HG03558 (cell line): ENCODE measurements around the gene TCOF1.
A peak's percentile ranks its signal among the peaks of the same experiment; 100 is the strongest.

Experiments used
- ATAC-seq: cut with Tn5 transposase; IDR thresholded peaks from one replicate; pipeline ENCODE4 v1.9.1; 2021; ENCODE audit warnings: moderate number of reproducible peaks; ENCODE audit not compliant: unreplicated experiment; ENCODE audit errors: extremely low read depth

TCOF1 gene

DNA sequence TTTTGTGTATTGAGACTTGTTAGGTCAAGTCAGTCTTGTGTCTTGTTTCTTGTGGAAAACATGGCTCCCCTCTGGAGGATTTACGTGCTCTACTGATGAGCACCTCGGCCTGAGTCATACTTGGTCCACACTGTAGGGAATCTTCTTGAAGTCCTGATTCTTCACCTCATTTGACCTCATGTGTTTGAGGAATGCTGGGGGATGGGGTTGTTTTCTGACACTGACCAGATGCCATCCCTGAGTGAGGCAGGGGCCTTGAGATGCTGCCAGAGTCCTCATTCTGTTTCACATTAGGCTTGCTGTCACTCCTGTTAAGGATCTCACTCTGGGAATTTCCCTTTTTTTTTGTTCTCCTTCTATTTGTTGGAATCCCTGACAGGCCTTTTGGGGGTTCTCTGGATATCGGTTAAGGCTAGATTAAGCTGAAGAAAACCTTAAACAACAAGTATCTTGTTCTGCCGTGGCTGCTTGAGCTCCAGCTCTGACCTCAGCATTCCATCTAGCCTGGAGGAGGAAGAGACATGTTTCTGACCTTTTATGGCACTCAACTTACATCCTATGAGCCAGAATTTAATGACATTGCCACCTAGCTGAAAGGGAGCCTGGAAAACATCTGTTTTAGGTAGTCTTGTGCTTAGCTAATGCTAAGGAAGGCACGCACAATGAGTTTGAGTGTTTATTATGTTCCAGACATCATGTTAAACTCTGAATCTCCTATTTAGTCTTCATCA, 20.6 kb downstream of the TCOF1 start:
- ATAC-seq, result no peak

DNA sequence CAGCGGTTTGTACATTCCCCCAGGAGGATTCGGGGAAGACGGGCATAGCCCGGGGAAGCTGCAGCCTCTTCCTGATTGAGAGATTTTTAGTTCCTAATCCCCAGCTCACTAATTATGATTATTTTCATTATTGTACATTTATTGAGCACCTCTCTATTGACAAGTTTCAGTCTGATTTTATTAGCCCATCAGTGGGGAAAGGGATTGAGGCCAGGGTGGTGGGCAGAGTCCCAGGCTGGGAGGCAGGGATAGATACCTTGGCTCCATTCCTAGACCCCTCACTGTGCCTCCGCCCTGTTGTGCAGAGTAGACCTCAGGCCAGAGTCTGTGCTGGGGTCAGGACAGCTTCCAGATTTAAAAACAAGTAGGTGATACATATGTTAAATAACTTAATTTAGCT, 27.2 kb downstream of the TCOF1 start:
- no peak for ATAC-seq

DNA sequence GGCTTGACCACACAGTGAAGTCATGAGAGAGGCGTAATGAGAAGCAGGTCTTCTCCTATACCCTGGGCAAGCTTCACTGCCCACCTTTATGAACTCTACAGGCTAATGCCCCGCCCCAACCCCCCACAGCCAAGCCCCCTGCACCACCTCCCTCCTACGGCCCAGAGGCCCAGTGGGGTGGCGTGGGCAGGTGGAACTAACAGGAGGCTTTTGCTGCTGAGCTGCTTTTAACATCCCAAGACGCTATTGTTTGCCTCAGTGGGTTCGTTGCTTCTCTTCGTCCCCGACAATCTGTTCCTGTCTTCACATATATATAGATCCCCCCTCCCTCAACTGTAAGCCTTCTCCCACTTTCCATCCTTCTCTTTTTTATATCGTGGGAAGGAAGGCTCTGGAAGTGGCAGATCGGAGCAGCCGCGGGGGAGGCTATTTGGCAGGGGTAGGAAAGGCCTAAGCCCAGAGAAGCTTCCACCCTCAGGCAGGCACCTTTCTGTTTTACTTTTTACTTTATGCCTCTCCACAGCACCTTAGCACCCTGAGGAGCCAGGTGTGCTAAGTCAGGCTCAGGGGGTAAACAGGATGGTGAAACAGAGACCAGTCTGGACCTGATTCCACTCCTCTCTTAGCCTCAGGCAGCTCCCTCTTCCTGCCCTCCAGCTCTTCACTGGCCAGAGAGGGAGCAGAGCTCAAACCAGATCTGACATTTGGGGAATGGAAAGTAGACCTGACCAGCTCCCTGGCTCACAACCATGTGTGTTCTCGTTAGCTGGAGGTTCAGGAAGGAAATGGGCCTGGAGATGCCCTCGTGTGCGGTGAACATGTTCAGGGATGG, 28.7 kb downstream of the TCOF1 start:
- no peak for ATAC-seq

DNA sequence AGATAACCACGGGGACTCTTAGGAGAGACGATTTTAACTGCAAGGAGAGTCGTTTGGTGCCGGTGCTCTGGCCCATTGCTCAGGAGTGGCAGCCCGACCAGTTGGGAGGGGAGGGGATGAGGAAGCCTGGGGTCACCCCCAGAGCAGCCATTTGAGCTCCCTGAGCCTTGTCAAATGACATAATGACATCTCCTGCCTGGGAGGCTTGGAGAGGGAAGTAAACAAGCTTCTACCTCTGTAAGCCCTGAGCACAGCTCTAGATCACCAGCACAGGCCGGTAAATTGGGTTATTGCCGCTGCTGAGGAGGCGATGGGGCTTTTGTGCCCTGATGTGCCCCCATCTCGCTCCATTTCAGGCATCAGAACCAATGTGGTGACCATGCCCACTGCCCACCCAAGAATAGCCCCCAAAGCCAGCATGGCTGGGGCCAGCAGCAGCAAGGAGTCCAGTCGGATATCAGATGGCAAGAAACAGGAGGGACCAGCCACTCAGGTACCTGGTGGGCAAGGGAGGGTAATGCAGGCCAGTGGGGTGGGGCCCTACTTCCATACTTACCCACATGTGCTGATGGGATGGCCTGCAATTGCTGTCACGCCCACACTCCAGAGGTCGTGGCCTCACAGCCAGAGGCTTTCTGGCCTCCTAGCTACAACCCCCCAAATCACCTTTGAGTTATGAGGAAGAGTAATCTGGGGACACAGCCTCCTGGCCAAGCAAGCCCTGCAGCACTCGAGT, 32.2 kb downstream of the TCOF1 start:
- ATAC-seq, result no peak

DNA sequence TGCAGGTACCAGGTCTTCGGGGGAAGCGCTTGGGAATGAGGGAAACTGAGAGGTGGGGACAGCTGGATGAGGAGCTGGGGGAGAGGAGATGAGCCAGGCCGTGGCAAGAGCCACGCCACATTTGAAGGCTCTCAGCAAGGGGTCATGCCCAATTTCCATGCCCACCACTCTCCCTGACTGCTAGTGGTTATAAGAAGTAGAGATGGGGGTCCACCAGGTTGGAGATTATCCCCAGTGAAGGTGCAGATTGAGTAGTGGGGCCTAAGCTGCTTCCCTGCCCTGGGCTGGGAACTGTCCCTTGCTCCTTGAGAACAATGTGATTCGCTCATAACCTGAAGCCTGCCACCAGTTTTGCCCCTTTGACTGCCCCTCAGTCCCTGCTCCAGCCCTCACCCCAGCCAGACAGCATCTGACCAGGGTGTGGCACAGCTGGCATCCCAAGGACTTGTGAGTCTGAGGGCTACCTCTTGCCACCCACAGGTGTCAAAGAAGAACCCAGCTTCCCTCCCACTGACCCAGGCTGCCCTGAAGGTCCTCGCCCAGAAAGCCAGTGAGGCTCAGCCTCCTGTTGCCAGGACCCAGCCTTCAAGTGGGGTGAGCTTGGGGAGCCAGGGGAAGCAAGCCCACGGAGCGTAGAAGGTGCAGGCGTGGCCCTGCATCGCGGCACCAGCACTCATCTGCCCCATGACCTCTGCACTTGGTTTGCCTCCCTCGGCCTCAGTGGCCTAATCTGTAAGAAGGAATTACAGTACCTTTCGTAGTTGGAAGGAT, 33.8 kb downstream of the TCOF1 start:
- ATAC-seq, result no peak

DNA sequence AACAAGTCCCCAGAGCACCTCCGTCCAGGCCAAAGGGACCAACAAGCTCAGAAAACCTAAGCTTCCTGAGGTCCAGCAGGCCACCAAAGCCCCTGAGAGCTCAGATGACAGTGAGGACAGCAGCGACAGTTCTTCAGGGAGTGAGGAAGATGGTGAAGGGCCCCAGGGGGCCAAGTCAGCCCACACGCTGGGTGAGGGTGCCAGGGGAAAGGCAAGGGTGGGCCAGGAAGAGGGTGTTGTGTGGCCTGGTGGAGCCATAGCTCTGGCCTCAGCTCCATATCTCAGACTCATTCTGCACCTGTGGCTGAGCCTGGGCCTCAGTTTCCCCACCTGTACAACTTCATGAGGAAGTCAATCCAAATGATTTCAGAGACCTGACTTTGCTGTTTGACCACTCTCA, 34.5 kb downstream of the TCOF1 start:
- ATAC-seq, result no peak

DNA sequence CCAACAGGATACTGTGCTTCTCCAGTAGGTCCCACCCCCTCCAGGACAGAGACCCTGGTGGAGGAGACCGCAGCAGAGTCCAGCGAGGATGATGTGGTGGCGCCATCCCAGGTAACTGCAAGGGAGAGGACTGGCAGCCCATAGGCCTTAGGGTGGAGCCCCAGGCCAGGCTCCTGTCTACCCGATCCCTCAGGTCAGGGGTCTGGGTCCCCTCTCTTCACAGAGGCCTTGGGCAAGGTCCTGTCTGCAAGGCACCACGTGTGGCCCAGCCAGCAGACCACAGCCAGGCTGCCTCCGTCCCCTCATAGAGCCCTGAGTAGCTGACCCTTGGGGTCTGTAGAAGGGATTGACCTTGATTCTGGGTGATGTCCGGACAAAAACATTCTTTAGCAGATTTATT, 35.2 kb downstream of the TCOF1 start:
- ATAC-seq, result no peak

DNA sequence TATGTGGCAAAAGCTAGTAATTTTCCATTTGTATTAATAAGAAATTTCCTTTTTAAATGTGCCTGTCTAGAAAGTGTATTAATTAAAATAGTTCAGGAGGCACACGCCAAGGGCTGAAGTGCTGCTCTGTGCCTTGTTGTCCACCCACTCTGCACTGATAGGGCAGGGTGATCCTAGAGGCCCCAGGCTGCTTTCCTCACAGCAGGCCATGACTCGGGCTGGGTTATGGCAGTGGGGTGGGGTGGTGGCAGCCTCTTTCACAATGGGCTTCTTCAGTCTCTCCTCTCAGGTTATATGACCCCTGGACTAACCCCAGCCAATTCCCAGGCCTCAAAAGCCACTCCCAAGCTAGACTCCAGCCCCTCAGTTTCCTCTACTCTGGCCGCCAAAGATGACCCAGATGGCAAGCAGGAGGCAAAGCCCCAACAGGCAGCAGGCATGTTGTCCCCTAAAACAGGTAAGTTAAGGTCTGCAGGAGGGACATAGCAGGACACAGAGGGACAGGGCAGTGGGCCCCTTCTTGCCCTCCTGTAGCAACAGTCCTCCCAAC, 35.7 kb downstream of the TCOF1 start:
- no peak for ATAC-seq

DNA sequence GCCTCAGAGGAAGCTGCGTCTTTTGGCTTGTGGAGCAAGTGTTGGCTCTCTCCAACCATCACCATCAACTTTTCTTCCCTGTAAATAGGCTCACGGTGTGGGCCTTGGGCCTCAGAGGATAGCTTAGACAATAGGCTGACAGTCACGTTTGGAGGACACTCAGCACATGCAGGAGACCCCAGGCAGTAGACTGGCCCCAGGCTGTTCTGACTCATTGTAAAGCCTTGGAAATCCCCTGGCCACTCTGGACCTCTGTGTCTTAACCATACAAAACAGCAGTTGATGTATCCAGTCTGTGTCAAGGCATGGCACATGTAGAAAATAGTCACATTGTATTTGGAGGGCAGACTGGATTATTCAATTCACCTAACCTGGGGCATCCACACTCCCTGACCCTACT, 36.6 kb downstream of the TCOF1 start:
- no peak for ATAC-seq

DNA sequence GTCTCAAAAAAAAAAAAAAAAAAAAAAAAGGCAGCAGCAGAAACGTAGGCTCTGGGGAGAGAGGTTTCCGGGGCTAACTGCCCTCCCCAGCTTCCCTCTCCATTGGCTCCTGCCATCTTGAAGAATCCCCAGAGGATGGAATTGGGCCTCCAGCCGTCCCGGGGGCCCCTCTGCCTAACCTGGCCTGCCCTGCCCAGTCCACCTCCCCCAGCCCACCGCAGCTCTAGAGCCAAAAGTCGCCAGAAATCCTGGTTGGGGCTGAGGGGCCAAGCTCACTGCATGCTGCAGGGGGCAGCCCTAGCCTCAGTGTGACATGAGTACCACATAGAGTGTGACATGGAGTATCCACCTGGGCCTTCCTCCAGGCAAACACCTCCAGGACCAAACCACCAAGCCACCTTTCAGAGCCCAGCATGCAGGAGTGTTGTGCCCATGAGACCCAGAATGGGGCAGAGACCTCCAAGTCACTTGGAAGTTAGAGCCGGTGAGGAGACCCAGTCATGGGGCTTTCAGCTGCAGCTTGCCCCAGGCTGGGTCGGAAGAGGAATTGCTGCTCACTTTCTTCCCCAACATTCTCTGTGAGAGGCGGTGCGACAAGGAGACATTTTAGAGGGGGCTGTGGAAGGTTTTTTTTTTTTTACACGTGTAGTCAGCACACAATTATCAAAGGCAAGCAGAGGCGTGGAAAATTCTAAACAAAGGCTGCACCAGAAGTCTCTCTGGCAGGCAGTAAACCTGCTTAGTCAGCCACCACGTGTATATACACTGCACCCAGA, 37.6 kb downstream of the TCOF1 start:
- no peak for ATAC-seq

DNA sequence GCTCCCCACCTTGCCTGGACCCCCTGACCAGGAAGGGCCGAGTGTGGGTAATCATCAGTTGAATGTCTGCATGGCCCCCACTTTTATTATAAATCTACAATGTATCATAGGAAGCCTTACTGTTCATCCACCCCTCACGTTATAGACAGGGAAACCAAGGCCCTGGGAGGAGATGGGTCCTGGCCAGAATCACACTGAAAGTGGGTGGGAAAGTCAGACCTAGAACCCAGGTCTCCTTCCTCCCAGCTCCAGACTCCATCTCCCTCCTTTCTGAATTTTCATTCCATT, 38.1 kb downstream of the TCOF1 start:
- ATAC-seq, result no peak

DNA sequence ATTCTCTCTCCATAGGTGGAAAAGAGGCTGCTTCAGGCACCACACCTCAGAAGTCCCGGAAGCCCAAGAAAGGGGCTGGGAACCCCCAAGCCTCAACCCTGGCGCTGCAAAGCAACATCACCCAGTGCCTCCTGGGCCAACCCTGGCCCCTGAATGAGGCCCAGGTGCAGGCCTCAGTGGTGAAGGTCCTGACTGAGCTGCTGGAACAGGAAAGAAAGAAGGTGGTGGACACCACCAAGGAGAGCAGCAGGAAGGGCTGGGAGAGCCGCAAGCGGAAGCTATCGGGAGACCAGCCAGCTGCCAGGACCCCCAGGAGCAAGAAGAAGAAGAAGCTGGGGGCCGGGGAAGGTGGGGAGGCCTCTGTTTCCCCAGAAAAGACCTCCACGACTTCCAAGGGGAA, 38.8 kb downstream of the TCOF1 start:
- ATAC-seq, result no peak

DNA sequence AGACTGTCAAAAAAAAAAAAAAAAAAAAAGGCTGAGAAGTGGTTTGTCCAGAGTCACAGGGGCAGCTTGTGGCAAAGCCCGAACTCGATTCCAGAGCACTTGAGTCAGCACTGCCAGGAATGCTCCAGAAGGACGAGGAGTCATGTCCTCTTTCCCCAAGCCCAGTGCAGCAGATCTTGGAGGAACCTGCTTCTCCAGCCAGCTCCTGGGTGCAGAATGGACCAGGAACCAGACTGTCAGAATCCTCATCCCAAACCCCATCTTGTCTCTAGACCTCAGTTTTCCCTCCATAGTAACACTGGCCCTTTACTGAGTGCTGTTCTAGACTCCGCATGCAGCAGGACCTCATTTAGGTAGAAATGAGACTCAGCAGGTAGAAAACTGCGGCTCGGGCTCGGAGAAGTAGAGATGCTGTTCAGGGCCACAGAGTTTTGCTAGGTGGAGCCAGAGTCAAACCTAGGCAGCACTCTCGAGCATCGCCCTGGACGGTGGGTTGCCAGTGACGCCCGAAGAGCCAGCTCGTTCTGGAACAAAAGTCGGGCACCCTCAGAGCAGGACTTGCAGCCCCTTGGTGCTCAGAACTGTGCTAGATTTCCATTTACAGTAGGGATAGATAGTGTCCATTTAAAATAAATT, 39.8 kb downstream of the TCOF1 start:
- no peak for ATAC-seq

DNA sequence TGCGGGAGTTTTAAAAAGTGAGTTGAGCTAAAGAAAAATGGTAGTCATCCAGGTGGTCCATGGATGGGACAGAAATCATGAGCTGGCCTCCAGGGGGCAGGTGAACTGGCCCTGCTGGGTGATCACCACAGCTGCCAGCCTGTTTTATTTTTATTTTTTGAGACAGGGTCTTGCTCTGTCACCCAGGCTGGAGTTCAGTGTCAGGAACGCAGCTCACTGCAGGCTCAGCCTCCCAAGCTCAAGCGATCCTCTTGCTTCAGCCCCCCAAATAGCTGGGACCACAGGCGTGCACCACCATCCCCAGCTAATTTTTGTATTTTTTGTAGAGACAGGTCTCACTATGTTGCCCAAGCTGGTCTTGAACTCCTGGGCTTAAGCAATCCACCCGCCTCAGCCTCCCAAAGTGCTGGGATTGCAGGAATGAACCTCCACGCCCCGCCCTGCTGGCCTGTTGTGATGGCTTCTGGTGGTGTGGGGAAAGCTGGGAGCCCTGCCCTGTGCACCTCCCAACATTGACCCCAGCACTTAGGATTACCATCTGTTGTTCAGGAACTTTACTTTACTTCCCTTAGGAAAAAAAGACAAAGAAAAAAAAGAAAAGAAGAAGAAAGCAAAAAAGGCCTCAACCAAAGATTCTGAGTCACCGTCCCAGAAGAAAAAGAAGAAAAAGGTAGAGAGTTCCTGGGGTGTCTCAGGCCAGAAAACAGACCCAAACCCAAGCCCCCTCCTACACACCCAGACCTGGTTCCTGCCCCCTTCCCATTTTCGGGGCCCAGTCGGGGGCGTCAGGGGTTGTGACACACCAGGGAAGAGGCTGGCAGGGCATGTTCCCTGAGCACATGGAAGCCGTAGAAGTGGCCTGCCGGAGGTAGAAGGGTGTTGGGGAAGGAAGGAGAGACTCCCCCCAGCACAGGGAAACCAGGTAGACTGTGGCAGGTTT, 40.6 kb downstream of the TCOF1 start:
- no peak for ATAC-seq

DNA sequence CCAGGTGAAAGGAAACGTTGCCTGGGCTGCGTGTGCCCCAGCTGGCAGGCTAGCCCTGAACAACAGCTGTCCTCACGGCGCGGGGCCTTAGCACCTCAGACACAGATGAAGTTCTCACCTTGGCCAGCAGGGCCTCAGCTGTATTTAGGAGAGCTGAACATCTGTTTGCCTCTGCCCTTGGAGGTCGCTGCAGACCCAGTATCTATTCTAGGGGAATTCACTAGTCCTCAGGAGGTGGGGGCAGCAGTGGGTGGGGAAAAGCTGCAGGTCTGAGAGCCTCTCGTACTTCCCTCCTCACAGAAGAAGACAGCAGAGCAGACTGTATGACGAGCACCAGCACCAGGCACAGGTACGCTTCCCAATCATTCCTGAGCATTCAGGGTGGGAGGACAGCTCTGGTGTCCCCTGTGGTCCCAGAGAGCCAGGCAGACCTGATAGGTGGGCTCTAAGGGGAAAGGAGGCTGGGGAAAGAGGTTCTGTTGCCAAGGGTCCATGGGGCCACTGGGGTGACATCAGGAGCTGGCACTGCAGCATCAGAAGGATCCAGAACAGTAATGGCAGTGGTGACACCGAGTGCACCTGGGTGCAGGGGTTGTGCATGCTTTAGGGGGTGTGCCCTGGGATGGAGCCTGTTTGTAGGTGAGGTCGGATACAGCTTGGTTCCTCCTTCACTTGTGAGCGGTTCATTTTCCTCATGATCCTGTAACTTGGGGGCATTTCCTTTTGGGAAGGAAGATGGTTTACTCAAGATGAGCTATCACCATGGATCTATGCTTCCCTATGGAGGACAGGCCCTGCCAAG, 41.4 kb downstream of the TCOF1 start:
- ATAC-seq, result peak; percentile 52

DNA sequence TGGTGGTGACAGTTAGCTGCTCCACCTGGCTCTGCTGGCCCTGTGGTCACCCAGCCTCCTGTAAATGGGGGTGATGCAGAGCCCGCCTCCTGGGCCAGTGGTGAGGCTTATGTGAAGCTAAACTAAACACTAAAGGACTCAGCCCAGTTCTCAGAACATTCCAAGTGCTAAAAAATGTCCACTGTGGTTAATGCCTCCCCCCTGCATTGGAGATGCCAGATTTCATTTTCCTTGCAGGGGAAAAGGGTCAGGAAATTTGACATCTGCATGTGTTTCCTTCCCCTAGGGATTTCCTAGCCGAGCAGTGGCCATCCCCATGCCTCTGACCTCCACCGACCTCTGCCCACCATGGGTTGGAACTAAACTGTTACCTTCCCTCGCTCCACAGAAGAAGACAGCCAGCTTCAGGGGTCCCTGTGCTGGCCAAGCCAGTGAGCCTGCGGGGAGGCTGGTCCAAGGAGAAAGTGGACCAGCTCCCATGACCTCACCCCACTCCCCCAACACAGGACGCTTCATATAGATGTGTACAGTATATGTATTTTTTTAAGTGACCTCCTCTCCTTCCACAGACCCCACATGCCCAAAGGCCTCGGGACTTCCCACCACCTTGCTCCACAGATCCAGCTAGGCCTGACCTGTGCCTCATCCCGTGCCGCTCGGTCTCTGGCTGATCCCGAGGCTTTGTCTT, 42.2 kb downstream of the TCOF1 start:
- no peak for ATAC-seq
